Measurements from ENCODE around the gene MLH3. TPM values are rescaled to one million over a fixed set of nuclear protein-coding genes. Genes with fewer than 3 reads are reported as not detected.

The MLH3 gene
- total and polyA plus RNA-seq, 2 of the 13 experiments (the other 11 are each of a cell fraction or from before 2014, with no cell fraction given): 14.4 to 24.8 TPM

DNA sequence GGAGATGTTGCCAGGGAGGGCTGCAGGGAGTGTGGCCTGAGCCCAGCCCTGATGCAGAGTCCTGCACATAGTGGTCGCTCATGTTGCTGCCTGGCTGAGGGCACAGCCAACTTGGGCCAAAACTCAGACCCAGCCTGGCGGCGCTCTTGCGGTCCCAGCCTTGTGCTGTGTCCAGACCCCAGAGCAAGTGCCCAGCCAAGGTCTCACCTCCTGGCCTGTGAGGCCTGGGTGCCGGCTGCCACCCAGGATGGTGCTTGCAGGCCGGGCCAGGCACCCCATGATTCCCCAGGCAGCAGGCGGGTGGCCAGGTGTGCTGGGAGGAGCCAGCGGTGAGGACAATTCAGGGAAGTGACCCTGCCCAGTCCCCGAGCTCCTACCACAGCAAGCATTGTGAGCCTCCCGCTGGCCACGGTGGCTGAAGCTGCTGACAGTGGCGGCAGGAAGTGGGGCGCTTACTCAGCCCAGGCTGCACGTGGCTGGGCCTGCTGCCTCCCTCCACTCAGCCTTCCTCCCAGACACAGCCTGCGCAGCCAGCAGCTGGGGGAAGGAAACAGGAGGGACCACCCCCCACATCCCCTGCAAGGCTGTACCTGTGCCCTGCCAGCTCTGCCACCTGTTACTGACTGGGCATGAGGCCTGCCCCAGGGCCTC, 78.1 kb downstream of the MLH3 start (continued):
- TF ChIP-seq, protein P1, sequence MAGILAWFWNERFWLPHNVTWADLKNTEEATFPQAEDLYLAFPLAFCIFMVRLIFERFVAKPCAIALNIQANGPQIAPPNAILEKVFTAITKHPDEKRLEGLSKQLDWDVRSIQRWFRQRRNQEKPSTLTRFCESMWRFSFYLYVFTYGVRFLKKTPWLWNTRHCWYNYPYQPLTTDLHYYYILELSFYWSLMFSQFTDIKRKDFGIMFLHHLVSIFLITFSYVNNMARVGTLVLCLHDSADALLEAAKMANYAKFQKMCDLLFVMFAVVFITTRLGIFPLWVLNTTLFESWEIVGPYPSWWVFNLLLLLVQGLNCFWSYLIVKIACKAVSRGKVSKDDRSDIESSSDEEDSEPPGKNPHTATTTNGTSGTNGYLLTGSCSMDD (CRISPR knock-in tag; IDR thresholded peaks at IDR 0.05): no peak
- TF ChIP-seq, protein P2, sequence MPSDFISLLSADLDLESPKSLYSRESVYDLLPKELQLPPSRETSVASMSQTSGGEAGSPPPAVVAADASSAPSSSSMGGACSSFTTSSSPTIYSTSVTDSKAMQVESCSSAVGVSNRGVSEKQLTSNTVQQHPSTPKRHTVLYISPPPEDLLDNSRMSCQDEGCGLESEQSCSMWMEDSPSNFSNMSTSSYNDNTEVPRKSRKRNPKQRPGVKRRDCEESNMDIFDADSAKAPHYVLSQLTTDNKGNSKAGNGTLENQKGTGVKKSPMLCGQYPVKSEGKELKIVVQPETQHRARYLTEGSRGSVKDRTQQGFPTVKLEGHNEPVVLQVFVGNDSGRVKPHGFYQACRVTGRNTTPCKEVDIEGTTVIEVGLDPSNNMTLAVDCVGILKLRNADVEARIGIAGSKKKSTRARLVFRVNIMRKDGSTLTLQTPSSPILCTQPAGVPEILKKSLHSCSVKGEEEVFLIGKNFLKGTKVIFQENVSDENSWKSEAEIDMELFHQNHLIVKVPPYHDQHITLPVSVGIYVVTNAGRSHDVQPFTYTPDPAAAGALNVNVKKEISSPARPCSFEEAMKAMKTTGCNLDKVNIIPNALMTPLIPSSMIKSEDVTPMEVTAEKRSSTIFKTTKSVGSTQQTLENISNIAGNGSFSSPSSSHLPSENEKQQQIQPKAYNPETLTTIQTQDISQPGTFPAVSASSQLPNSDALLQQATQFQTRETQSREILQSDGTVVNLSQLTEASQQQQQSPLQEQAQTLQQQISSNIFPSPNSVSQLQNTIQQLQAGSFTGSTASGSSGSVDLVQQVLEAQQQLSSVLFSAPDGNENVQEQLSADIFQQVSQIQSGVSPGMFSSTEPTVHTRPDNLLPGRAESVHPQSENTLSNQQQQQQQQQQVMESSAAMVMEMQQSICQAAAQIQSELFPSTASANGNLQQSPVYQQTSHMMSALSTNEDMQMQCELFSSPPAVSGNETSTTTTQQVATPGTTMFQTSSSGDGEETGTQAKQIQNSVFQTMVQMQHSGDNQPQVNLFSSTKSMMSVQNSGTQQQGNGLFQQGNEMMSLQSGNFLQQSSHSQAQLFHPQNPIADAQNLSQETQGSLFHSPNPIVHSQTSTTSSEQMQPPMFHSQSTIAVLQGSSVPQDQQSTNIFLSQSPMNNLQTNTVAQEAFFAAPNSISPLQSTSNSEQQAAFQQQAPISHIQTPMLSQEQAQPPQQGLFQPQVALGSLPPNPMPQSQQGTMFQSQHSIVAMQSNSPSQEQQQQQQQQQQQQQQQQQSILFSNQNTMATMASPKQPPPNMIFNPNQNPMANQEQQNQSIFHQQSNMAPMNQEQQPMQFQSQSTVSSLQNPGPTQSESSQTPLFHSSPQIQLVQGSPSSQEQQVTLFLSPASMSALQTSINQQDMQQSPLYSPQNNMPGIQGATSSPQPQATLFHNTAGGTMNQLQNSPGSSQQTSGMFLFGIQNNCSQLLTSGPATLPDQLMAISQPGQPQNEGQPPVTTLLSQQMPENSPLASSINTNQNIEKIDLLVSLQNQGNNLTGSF (CRISPR knock-in tag; IDR thresholded peaks at IDR 0.05): no peak
- TF ChIP-seq ZBTB20 (CRISPR knock-in tag; IDR thresholded peaks at IDR 0.05; ENCODE audit: borderline replicate concordance, low read depth) (no peak), ZNF205 (CRISPR knock-in tag; IDR thresholded peaks at IDR 0.05) (no peak), GATAD2A (CRISPR knock-in tag; IDR thresholded peaks at IDR 0.05) (no peak), TEAD3 (CRISPR knock-in tag; optimal IDR thresholded peaks at IDR 0.05; ENCODE audit: borderline replicate concordance) (no peak), SMAD9 (CRISPR knock-in tag; IDR thresholded peaks at IDR 0.05) (no peak), SRF (IDR thresholded peaks at IDR 0.05; ENCODE audit: low read depth, low read length) (no peak), ZNF737 (CRISPR knock-in tag; IDR thresholded peaks at IDR 0.05; ENCODE audit: borderline replicate concordance) (no peak), ATF7-NPFF (CRISPR knock-in tag; IDR thresholded peaks at IDR 0.05; ENCODE audit: low read depth) (no peak), JUND (CRISPR knock-in tag; IDR thresholded peaks at IDR 0.05) (no peak), ZFP37 (CRISPR knock-in tag; IDR thresholded peaks at IDR 0.05; ENCODE audit: borderline replicate concordance) (no peak), SIX1 (CRISPR knock-in tag; IDR thresholded peaks at IDR 0.05; ENCODE audit: borderline replicate concordance) (no peak), KAT2B (IDR thresholded peaks at IDR 0.05; ENCODE audit: borderline replicate concordance, low read depth, low read length) (no peak), CC2D1A (CRISPR knock-in tag; IDR thresholded peaks at IDR 0.05) (no peak), MXI1 (IDR thresholded peaks at IDR 0.05; ENCODE audit: borderline replicate concordance, low read depth, low read length) (no peak), SIX4 (CRISPR knock-in tag; IDR thresholded peaks at IDR 0.05) (no peak), MEIS1 (CRISPR knock-in tag; IDR thresholded peaks at IDR 0.05; ENCODE audit: borderline replicate concordance) (no peak)
- TF ChIP-seq, protein P3, sequence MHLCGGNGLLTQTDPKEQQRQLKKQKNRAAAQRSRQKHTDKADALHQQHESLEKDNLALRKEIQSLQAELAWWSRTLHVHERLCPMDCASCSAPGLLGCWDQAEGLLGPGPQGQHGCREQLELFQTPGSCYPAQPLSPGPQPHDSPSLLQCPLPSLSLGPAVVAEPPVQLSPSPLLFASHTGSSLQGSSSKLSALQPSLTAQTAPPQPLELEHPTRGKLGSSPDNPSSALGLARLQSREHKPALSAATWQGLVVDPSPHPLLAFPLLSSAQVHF (CRISPR knock-in tag; IDR thresholded peaks at IDR 0.05): no peak
- TF ChIP-seq, protein P4, sequence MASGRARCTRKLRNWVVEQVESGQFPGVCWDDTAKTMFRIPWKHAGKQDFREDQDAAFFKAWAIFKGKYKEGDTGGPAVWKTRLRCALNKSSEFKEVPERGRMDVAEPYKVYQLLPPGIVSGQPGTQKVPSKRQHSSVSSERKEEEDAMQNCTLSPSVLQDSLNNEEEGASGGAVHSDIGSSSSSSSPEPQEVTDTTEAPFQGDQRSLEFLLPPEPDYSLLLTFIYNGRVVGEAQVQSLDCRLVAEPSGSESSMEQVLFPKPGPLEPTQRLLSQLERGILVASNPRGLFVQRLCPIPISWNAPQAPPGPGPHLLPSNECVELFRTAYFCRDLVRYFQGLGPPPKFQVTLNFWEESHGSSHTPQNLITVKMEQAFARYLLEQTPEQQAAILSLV (CRISPR knock-in tag; IDR thresholded peaks at IDR 0.05; ENCODE audit: borderline replicate concordance): 0 out of 2 replicates have a peak, but pooled peaks have one; percentile 21
- TF ChIP-seq, protein P5, sequence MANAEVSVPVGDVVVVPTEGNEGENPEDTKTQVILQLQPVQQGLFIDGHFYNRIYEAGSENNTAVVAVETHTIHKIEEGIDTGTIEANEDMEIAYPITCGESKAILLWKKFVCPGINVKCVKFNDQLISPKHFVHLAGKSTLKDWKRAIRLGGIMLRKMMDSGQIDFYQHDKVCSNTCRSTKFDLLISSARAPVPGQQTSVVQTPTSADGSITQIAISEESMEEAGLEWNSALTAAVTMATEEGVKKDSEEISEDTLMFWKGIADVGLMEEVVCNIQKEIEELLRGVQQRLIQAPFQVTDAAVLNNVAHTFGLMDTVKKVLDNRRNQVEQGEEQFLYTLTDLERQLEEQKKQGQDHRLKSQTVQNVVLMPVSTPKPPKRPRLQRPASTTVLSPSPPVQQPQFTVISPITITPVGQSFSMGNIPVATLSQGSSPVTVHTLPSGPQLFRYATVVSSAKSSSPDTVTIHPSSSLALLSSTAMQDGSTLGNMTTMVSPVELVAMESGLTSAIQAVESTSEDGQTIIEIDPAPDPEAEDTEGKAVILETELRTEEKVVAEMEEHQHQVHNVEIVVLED (CRISPR knock-in tag; IDR thresholded peaks at IDR 0.05; ENCODE audit: borderline replicate concordance): no peak

All from HepG2 (cell line).